Activated CD4-positive, alpha-beta memory T cell treated with anti-CD3 and anti-CD28 coated beads, Interleukin-2, amount 10 ng/mL, durations not matched to agents 7 days and 5 days (primary cell): ENCODE data around the gene ANKHD1. TPM values are rescaled to one million over a fixed set of nuclear protein-coding genes. Genes with fewer than 3 reads are reported as not detected.
A peak's percentile ranks its signal among the peaks of the same experiment; 100 is the strongest.

Source experiments
- CTCF ChIA-PET: fragments of 350-600 bp; sonication (Branson Sonifier 250); formaldehyde crosslinking; loops from one replicate; lab custom pipeline; 2021; ENCODE audit warnings: antibody characterized with exemption, inconsistent platforms; lab: Charles Lee
- POLR2A ChIA-PET: fragments of 350-600 bp; sonication (Branson Sonifier 250); formaldehyde crosslinking; loops from one replicate; lab custom pipeline; 2021; ENCODE audit warnings: antibody characterized with exemption; lab: Charles Lee
- DNase-seq: peaks from one replicate; pipeline ENCODE4 v3.0.0-alpha.2; 2020
- H3K27ac Mint-ChIP-seq: one replicate; pipeline ENCODE4 v1.8.0; 2021; ENCODE audit warnings: mild to moderate bottlenecking, mixed read lengths
- H3K27me3 Mint-ChIP-seq: one replicate; pipeline ENCODE4 v1.8.0; 2021; ENCODE audit warnings: mixed read lengths
- H3K36me3 Mint-ChIP-seq: one replicate; pipeline ENCODE4 v1.8.0; 2021; ENCODE audit warnings: low read depth, mixed read lengths
- H3K4me1 Mint-ChIP-seq: one replicate; pipeline ENCODE4 v1.8.0; 2021; ENCODE audit warnings: mixed read lengths
- H3K4me3 Mint-ChIP-seq: one replicate; pipeline ENCODE4 v1.8.0; 2021; ENCODE audit warnings: mild to moderate bottlenecking, mixed read lengths
- H3K9me3 Mint-ChIP-seq: one replicate; pipeline ENCODE4 v1.8.0; 2021; ENCODE audit warnings: mixed read lengths
- total RNA-seq, 2 experiments: library from RNA; stranded (reverse); gene quantifications; one replicate each; pipeline ENCODE4 v1.2.3, GENCODE V29; 2021

Gene ANKHD1
- total RNA-seq, 2 experiments from 2014 or later, result 109 to 122 TPM

GRCh38 chr5:140550147-140551079 lies 148.8 kb downstream of the ANKHD1 start:
- POLR2A ChIA-PET, result interaction anchor here (0.7 to 5.8 kb wide), 4 partner anchors 10 to 149 kb away, joined by 3 to 101 read pairs (median 4); partner anchors contain the start of genes APBB3, IK, NDUFA2 and SLC35A4
- Mint-ChIP-seq H3K27me3 (no peaks in the 10 kb centered on the region), H3K4me3 (no peak overlapping the region)

DNA sequence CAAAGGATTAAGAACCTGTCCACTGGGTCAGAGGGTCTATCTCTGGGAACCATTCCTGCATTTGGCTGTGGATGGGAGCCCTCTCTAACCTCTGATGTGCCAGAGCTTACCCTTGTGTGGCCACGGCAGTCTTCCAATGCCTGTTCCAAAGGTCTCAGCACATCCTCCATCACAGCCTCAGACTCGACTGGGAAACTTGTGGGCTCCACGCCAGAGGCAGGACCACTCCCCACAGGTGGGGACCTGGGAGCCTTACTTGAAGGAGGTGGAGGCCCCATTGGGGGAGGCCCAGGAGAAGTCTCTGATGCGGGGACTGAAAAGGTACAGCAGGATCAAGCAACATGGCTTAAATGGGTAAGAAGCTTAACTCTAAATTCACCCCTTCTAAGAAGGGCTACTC lies 150.2 kb downstream of the ANKHD1 start:
- Mint-ChIP-seq H3K27me3 (no peaks in the 10 kb centered on the region), H3K36me3 (peaks cover 72% of the 10 kb centered on the region), H3K4me3 (no peak overlapping the region), H3K9me3 (no peaks in the 10 kb centered on the region), H3K27ac (no peak overlapping the region), H3K4me1 (peaks cover 88% of the 10 kb centered on the region)
- ChIA-PET POLR2A (interaction anchor here (1.0 to 5.8 kb wide), 4 partner anchors 9 to 150 kb away, joined by 3 to 101 read pairs (median 4); partner anchors contain the start of genes ANKHD1, APBB3, HARS1 and HARS2), CTCF (no interaction called here)
- DNase-seq, result no peak

More at GRCh38 chr5:140550147-140551079, 148.8 kb downstream of the ANKHD1 start:
- no peaks in the 10 kb centered on the region for H3K9me3 Mint-ChIP-seq
- no peak for DNase-seq
- H3K36me3 Mint-ChIP-seq, result peaks cover 62% of the 10 kb centered on the region
- CTCF ChIA-PET, result interaction anchor here (1.3 kb wide), 1 partner anchor 83 kb away, joined by 3 read pairs; the partner anchor contains the start of gene CD14
- H3K4me1 Mint-ChIP-seq, result peaks cover 82% of the 10 kb centered on the region
- H3K27ac Mint-ChIP-seq, result peak overlapping the region; percentile 55

DNA sequence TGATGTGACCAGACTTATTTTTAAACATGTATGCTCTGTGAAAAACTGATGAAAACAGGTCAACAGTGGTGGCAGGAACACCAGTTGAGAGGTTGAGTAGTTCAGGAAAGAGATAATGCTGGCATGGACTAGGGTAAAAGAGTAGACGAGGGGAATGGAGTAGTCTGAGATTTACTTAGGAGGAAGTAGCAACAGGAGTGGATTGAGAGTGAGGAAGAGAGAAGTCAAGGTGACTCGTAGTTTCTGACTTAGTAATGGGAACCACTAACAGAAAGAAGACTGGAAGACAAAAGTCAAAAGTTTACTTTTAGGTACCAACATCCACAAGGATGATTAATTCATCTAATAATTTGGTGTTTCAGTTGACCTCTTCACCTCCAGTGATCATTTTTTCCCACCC lies 152.0 kb downstream of the ANKHD1 start:
- Mint-ChIP-seq H3K36me3 (peaks cover 79% of the 10 kb centered on the region), H3K27ac (peak overlapping the region; percentile 61), H3K4me3 (no peak overlapping the region), H3K9me3 (no peaks in the 10 kb centered on the region), H3K27me3 (no peaks in the 10 kb centered on the region), H3K4me1 (peaks cover 81% of the 10 kb centered on the region)
- ChIA-PET CTCF (interaction anchor here (1.4 kb wide), 1 partner anchor 81 kb away, joined by 4 read pairs; no protein-coding TSS in a partner anchor), POLR2A (interaction anchor here (1.3 to 1.6 kb wide), 2 partner anchors 10 to 94 kb away, joined by 3 to 6 read pairs; partner anchors contain the start of genes APBB3, IK, NDUFA2 and SLC35A4)
- DNase-seq, result no peak

GRCh38 chr5:140554454-140554853 lies 152.8 kb downstream of the ANKHD1 start:
- H3K27me3 Mint-ChIP-seq, result no peaks in the 10 kb centered on the region
- CTCF ChIA-PET, result no interaction called here
- H3K4me3 Mint-ChIP-seq, result no peak overlapping the region
- peaks cover 72% of the 10 kb centered on the region for H3K36me3 Mint-ChIP-seq
- no peaks in the 10 kb centered on the region for H3K9me3 Mint-ChIP-seq
- H3K27ac Mint-ChIP-seq, result peak overlapping the region; percentile 27
- no peak for DNase-seq
- H3K4me1 Mint-ChIP-seq, result peaks cover 73% of the 10 kb centered on the region
- POLR2A ChIA-PET, result interaction anchor here (0.6 to 1.3 kb wide), 2 partner anchors 14 to 93 kb away, joined by 3 to 4 read pairs; partner anchors contain the start of genes IK and NDUFA2

GRCh38 chr5:140555747-140556312 lies 154.2 kb downstream of the ANKHD1 start:
- peak overlapping the region; percentile 83 for H3K4me3 Mint-ChIP-seq
- ChIA-PET CTCF (interaction anchor here (0.6 to 0.8 kb wide), 2 partner anchors 9 to 198 kb away, joined by 3 to 4 read pairs; no protein-coding TSS in a partner anchor), POLR2A (interaction anchor here (0.6 to 10.7 kb wide), 5 partner anchors 7 to 90 kb away, joined by 3 to 101 read pairs (median 3); partner anchors contain the start of genes EIF4EBP3, IK and NDUFA2)
- peaks cover 61% of the 10 kb centered on the region for H3K36me3 Mint-ChIP-seq
- H3K27me3 Mint-ChIP-seq, result no peaks in the 10 kb centered on the region
- H3K27ac Mint-ChIP-seq, result peak overlapping the region; percentile 79
- no peak for DNase-seq
- no peaks in the 10 kb centered on the region for H3K9me3 Mint-ChIP-seq
- peaks cover 59% of the 10 kb centered on the region for H3K4me1 Mint-ChIP-seq

- CTCF ChIA-PET, result interaction anchor here (0.6 to 1.1 kb wide), 3 partner anchors 9 to 317 kb away, joined by 3 to 4 read pairs (median 4); no protein-coding TSS in a partner anchor
- Mint-ChIP-seq H3K9me3 (no peaks in the 10 kb centered on the region), H3K4me1 (peaks cover 56% of the 10 kb centered on the region), H3K4me3 (peak overlapping the region; percentile 83), H3K36me3 (peaks cover 55% of the 10 kb centered on the region), H3K27ac (peak overlapping the region; percentile 79), H3K27me3 (no peaks in the 10 kb centered on the region)
- POLR2A ChIA-PET, result interaction anchor here (1.0 to 10.7 kb wide), 6 partner anchors 7 to 155 kb away, joined by 3 to 101 read pairs (median 15); partner anchors contain the start of genes ANKHD1, EIF4EBP3, IK and NDUFA2
- DNase-seq, result no peak
Observed at GRCh38 chr5:140556438-140556837, 154.8 kb downstream of the ANKHD1 start.

DNA sequence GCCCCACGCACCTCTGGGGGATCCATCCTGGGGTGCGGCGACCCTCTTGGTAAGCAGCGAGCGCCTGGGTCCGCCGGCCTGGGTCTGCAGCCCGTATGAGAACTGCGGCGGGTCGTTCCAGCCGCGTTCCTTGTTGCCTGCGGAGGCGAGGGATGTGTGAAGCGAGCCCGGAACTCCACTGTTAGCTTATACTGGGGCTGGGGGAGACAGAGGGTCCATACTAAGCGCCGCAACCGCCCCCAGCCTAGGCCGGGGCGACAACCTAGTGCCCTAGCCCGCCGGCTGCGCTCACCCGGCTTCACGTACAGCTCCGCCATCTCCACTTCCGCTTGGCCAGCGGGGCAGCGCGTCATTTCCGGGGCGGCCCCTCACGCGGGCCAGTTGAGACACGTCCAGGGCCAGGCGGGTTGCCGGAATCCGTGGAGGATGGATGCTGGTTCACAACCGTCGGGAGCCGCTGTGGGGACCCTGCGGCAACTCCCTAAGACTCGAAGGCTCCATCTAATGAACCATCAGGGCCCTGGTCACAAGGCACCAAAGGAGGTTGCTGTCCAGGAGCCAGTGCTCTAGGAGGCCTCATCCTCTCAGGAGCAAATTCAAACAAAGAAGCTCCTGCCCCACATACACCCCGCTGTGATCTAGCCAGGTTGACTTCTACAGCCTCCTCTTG lies 155.6 kb downstream of the ANKHD1 start, which contains the start of gene SRA1:
TSS of gene SRA1 (minus strand) at position 338 of the 670 bp plus-strand sequence. CDS start at position 317, 21 bp downstream.
- no peaks in the 10 kb centered on the region for H3K9me3 Mint-ChIP-seq
- ChIA-PET POLR2A (interaction anchor here (0.8 to 10.7 kb wide), 11 partner anchors 8 to 156 kb away, joined by 3 to 101 read pairs (median 8); partner anchors contain the start of genes ANKHD1, EIF4EBP3, IK and NDUFA2), CTCF (interaction anchor here (1.0 to 1.5 kb wide), 5 partner anchors 9 to 318 kb away, joined by 3 to 6 read pairs (median 4); partner anchors contain the start of gene EIF4EBP3)

DNA sequence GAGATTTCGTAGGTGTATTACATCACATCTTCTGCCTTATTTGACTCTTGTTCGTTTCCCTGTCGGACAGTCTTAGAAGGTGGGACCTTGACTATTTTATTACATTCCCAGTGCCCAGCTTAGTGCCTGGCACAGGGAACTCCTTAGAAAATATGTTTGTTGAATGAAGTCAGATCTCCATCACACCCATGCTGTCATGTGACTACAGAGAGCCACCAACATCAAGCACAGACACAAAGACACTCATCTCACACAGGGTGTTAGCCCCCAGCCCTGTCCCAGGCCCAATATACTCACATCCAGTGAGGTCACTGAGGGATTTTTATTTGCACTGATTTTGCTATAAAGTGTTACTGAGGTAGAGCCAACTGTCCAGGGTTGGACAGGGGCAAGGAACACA lies 156.3 kb downstream of the ANKHD1 start:
- ChIA-PET CTCF (interaction anchor here (0.6 to 1.5 kb wide), 3 partner anchors 10 to 77 kb away, joined by 3 to 5 read pairs (median 3); no protein-coding TSS in a partner anchor), POLR2A (interaction anchor here (0.8 to 10.7 kb wide), 11 partner anchors 8 to 156 kb away, joined by 3 to 101 read pairs (median 8); partner anchors contain the start of genes ANKHD1, EIF4EBP3, IK and NDUFA2)
- peak overlapping the region; percentile 83 for H3K4me3 Mint-ChIP-seq
- peaks cover 41% of the 10 kb centered on the region for H3K36me3 Mint-ChIP-seq
- peaks cover 52% of the 10 kb centered on the region for H3K4me1 Mint-ChIP-seq
- no peak for DNase-seq
- H3K27me3 Mint-ChIP-seq, result no peaks in the 10 kb centered on the region
- H3K9me3 Mint-ChIP-seq, result no peaks in the 10 kb centered on the region
- peak overlapping the region; percentile 79 for H3K27ac Mint-ChIP-seq

More for the DNA sequence above, 155.6 kb downstream of the ANKHD1 start, which contains the start of gene SRA1:
- Mint-ChIP-seq H3K27ac (peak within 1 kb of the TSS; percentile 79), H3K4me3 (peak within 1 kb of the TSS; percentile 83), H3K4me1 (peaks cover 50% of the 10 kb centered on the region), H3K36me3 (peaks cover 46% of the 10 kb centered on the region), H3K27me3 (no peaks in the 10 kb centered on the region)
- DNase-seq, result peak; percentile 91

DNA sequence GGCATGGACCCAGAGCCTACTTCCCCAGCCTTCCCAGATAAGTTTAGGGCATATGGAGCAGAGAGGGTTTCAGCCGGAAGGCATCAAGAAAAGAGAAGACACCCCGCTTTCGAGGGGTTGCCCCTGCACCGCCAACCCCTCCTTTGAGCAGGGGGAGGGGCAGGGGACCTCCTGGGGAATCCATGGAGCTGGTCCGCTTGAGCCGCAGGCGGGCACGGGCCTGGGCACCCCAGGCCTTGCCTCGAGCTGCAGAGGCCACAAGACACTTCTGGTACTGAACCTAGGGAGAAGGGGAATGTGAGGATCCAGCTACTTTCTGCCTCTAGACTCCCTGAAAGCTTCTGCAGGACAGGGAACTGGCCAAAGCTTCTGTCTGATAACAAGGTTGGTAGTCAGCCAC lies 156.9 kb downstream of the ANKHD1 start:
- Mint-ChIP-seq H3K36me3 (peaks cover 36% of the 10 kb centered on the region), H3K27ac (peak overlapping the region; percentile 79), H3K4me3 (no peak overlapping the region), H3K4me1 (peaks cover 51% of the 10 kb centered on the region), H3K9me3 (no peaks in the 10 kb centered on the region), H3K27me3 (no peaks in the 10 kb centered on the region)
- CTCF ChIA-PET, result interaction anchor here (0.6 to 1.9 kb wide), 3 partner anchors 10 to 13 kb away, joined by 3 to 4 read pairs (median 3); partner anchors contain the start of gene EIF4EBP3
- no peak for DNase-seq
- POLR2A ChIA-PET, result interaction anchor here (2.1 to 10.7 kb wide), 4 partner anchors 10 to 157 kb away, joined by 10 to 101 read pairs (median 18); partner anchors contain the start of genes ANKHD1, EIF4EBP3, IK and NDUFA2

GRCh38 chr5:140560227-140560626 lies 158.6 kb downstream of the ANKHD1 start:
- H3K36me3 Mint-ChIP-seq, result peaks cover 30% of the 10 kb centered on the region
- no peak overlapping the region for H3K4me3 Mint-ChIP-seq
- H3K27ac Mint-ChIP-seq, result no peak overlapping the region
- DNase-seq, result no peak
- H3K9me3 Mint-ChIP-seq, result no peaks in the 10 kb centered on the region
- H3K27me3 Mint-ChIP-seq, result no peaks in the 10 kb centered on the region
- CTCF ChIA-PET, result interaction anchor here (1.9 kb wide), 1 partner anchor 13 kb away, joined by 4 read pairs; the partner anchor contains the start of gene EIF4EBP3
- POLR2A ChIA-PET, result interaction anchor here (1.0 to 10.7 kb wide), 3 partner anchors 9 to 159 kb away, joined by 3 to 101 read pairs (median 3); partner anchors contain the start of genes ANKHD1 and EIF4EBP3
- peaks cover 48% of the 10 kb centered on the region for H3K4me1 Mint-ChIP-seq
